GM12878 (cell line): ENCODE measurements around the gene HCAR1. TPM values are rescaled to one million over a fixed set of nuclear protein-coding genes. Genes with fewer than 3 reads are reported as not detected.

Source experiments
- CHD4 ChIP-seq: fragments of 200-600 bp; sonication (generic); IDR thresholded peaks from 2 replicates; pipeline ENCODE4 v1.6.1; 2016; ENCODE audit warnings: mild to moderate bottlenecking
- E2F4 ChIP-seq: IDR thresholded peaks from 2 replicates; pipeline ENCODE4 v1.6.1; 2012; ENCODE audit warnings: low read depth, low read length, improper control_type of control experiment
- HCFC1 ChIP-seq: fragments of 150-350 bp; IDR thresholded peaks from 2 replicates; pipeline ENCODE4 v1.6.1; 2014; ENCODE audit warnings: low read length
- HDAC2 ChIP-seq: fragments of 200-600 bp; sonication (generic); IDR thresholded peaks from 2 replicates; pipeline ENCODE4 v1.6.1; 2017
- IKZF2 ChIP-seq, 2 experiments: fragments of 450-650 bp; IDR thresholded peaks; 2 replicates each; pipeline ENCODE4 v1.6.1; 2017; ENCODE audit warnings: mild to moderate bottlenecking in 2 of 2, moderate library complexity in 2 of 2
- IRF3 ChIP-seq: fragments of 450-650 bp; IDR thresholded peaks from 2 replicates; pipeline ENCODE4 v1.6.1; 2014; ENCODE audit warnings: mild to moderate bottlenecking
- IRF5 ChIP-seq: fragments of 450-650 bp; IDR thresholded peaks from 2 replicates; pipeline ENCODE4 v1.6.1; 2017; ENCODE audit warnings: borderline replicate concordance
- MYB ChIP-seq: fragments of 150-350 bp; IDR thresholded peaks from 2 replicates; pipeline ENCODE4 v1.6.1; 2014; ENCODE audit warnings: mild to moderate bottlenecking, low read depth, low read length, borderline replicate concordance
- MYC ChIP-seq: IDR thresholded peaks from 2 replicates; pipeline ENCODE4 v1.6.1; 2011; ENCODE audit warnings: mild to moderate bottlenecking, low read length, moderate library complexity, inconsistent platforms; ENCODE audit not compliant: insufficient read depth, insufficient replicate concordance, insufficient read length, severe bottlenecking
- NFIC ChIP-seq: IDR thresholded peaks from 2 replicates; pipeline ENCODE4 v1.6.1; 2012; ENCODE audit warnings: low read depth, mild to moderate bottlenecking, inconsistent platforms, low read length, moderate library complexity
- NR2C2 ChIP-seq: IDR thresholded peaks from 2 replicates; pipeline ENCODE4 v1.6.1; 2011; ENCODE audit warnings: borderline replicate concordance, low read depth; ENCODE audit not compliant: control insufficient read depth, insufficient read length
- NR2F1 ChIP-seq: fragments of 450-650 bp; conservative IDR thresholded peaks from 2 replicates; pipeline ENCODE4 v1.6.1; 2017; ENCODE audit warnings: mild to moderate bottlenecking
- RAD51 ChIP-seq: fragments of 450-650 bp; IDR thresholded peaks from 2 replicates; pipeline ENCODE4 v1.6.1; 2016; ENCODE audit warnings: moderate library complexity, mild to moderate bottlenecking, inconsistent platforms
- RFX5 ChIP-seq: IDR thresholded peaks from 2 replicates; pipeline ENCODE4 v1.6.1; 2011; ENCODE audit warnings: low read depth, low read length, improper control_type of control experiment
- SKIL ChIP-seq: fragments of 450-650 bp; IDR thresholded peaks from 2 replicates; pipeline ENCODE4 v1.6.1; 2017; ENCODE audit warnings: mild to moderate bottlenecking, low read depth, inconsistent platforms; ENCODE audit not compliant: poor library complexity, severe bottlenecking
- STAT1 ChIP-seq: fragments of 450-650 bp; conservative IDR thresholded peaks from 2 replicates; pipeline ENCODE4 v1.6.1; 2014; ENCODE audit warnings: antibody characterized with exemption, mild to moderate bottlenecking
- TCF7 ChIP-seq: IDR thresholded peaks from 2 replicates; pipeline ENCODE4 v1.6.1; 2014; ENCODE audit warnings: antibody characterized with exemption, borderline replicate concordance
- polyA plus RNA-seq, 11 experiments: library from polyadenylated mRNA; depleted of rRNA in 4 of 11; unstranded in 6 of 11; stranded (reverse) in 5 of 11; fragments of >200 nt; fragmentation: Nextera tagmentation in 4 of 11; fragmentation: Illumina TruSeq in 1 of 11; extraction: Ambion mirVana in 4 of 11; extraction: Trizol in 1 of 11; gene quantifications; 1 replicate in 1 of 11; 2 replicates in 10 of 11; pipeline versions ENCODE4 v1.2.1 to v1.2.3, GENCODE V29; 2011 to 2016; ENCODE audit warnings: inconsistent platforms in 2 of 11, missing spikeins in 2 of 11, low read depth in 1 of 11
- total RNA-seq, 4 experiments: library from RNA; depleted of rRNA in 3 of 4; stranded (reverse); fragments of >200 nt in 3 of 4; fragmentation: Illumina TruSeq in 1 of 4; extraction: Trizol in 1 of 4; gene quantifications; 2 replicates each; pipeline versions ENCODE4 v1.2.1 to v1.2.3, GENCODE V29; 2013 to 2021
- TF ChIP-seq, protein P1 (sequence below): fragments of 450-650 bp; IDR thresholded peaks from 2 replicates; pipeline ENCODE4 v1.6.1; 2017; ENCODE audit warnings: mild to moderate bottlenecking, moderate library complexity

HCAR1 gene
- total and polyA plus RNA-seq, 10 of the 15 experiments (the other 5 are each of a cell fraction or from before 2014, with no cell fraction given), result 0.01 to 0.05 (median 0.04) TPM; not detected in 7

GRCh38 chr12:122752464-122753318 is 22.0 kb upstream of the HCAR1 start, which contains the start of gene DENR (continued):
- TF ChIP-seq, protein P1, sequence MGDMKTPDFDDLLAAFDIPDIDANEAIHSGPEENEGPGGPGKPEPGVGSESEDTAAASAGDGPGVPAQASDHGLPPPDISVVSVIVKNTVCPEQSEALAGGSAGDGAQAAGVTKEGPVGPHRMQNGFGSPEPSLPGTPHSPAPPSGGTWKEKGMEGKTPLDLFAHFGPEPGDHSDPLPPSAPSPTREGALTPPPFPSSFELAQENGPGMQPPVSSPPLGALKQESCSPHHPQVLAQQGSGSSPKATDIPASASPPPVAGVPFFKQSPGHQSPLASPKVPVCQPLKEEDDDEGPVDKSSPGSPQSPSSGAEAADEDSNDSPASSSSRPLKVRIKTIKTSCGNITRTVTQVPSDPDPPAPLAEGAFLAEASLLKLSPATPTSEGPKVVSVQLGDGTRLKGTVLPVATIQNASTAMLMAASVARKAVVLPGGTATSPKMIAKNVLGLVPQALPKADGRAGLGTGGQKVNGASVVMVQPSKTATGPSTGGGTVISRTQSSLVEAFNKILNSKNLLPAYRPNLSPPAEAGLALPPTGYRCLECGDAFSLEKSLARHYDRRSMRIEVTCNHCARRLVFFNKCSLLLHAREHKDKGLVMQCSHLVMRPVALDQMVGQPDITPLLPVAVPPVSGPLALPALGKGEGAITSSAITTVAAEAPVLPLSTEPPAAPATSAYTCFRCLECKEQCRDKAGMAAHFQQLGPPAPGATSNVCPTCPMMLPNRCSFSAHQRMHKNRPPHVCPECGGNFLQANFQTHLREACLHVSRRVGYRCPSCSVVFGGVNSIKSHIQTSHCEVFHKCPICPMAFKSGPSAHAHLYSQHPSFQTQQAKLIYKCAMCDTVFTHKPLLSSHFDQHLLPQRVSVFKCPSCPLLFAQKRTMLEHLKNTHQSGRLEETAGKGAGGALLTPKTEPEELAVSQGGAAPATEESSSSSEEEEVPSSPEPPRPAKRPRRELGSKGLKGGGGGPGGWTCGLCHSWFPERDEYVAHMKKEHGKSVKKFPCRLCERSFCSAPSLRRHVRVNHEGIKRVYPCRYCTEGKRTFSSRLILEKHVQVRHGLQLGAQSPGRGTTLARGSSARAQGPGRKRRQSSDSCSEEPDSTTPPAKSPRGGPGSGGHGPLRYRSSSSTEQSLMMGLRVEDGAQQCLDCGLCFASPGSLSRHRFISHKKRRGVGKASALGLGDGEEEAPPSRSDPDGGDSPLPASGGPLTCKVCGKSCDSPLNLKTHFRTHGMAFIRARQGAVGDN, result peak; percentile 19; the same call in 1 of the 2 replicates
- TF ChIP-seq SKIL, result no peak
- TF ChIP-seq MYB, result no peak
- peak; percentile 96 for TF ChIP-seq IRF5
- TF ChIP-seq HDAC2, result no peak
- peak; percentile 53; the same call in 1 of the 2 replicates for TF ChIP-seq RFX5
- peak; percentile 66 for TF ChIP-seq HCFC1
- no peak for TF ChIP-seq E2F4
- TF ChIP-seq TCF7, result no peak
- TF ChIP-seq NR2F1, result peak; percentile 39; the same call in 1 of the 2 replicates
- TF ChIP-seq NR2C2, result no peak
- peak; percentile 71 for TF ChIP-seq RAD51
- TF ChIP-seq IKZF2 (IDR thresholded peaks at IDR 0.05), result peak; percentile 26 to 35; a peak in 2 of 4 replicates
- peak; percentile 69; the same call in 1 of the 2 replicates for TF ChIP-seq STAT1
- TF ChIP-seq IRF3, result peak; percentile 41; the same call in 1 of the 2 replicates
- no peak for TF ChIP-seq NFIC
- no peak for TF ChIP-seq CHD4
- peak; percentile 77 for TF ChIP-seq MYC
